Esophagus squamous epithelium (tissue), 4 donors: ENCODE measurements around the gene BASP1.

Experiments used
- CTCF ChIP-seq, 6 experiments: fragments of 450-650 bp in 4 of 6; fragments of 200-600 bp in 2 of 6; sonication (generic) in 2 of 6; IDR thresholded peaks; one replicate each; pipeline ENCODE4 v1.5.1; 2016 to 2019; ENCODE audit warnings: antibody characterized with exemption in 6 of 6, mild to moderate bottlenecking in 4 of 6, moderate library complexity in 4 of 6
- POLR2A ChIP-seq, 4 donors: fragments of 450-650 bp; IDR thresholded peaks; one replicate each; pipeline ENCODE4 v1.6.1; 2017; ENCODE audit warnings: antibody characterized with exemption in 4 of 4, mild to moderate bottlenecking in 4 of 4, moderate library complexity in 3 of 4

- no peak for TF ChIP-seq CTCF (IDR thresholded peaks at IDR 0.05)
- TF ChIP-seq POLR2A (IDR thresholded peaks at IDR 0.05), result no peak
These were observed 62.1 kb downstream of the BASP1 start for GRCh38 chr5:17279487-17279886.
